ENCODE results near the gene CTSK. TPM values are rescaled to one million over a fixed set of nuclear protein-coding genes. Genes with fewer than 3 reads are reported as not detected.

CTSK gene
- total RNA-seq, 1 donor from 2014 or later: 1.7 TPM

- DNase-seq (ENCODE audit: low read depth): no peak
Observed at GRCh38 chr1:150760013-150760412, 48.0 kb downstream of the CTSK start.

GRCh38 chr1:150753416-150753815 lies 54.6 kb downstream of the CTSK start:
- no peak for DNase-seq (ENCODE audit: low read depth)

DNA sequence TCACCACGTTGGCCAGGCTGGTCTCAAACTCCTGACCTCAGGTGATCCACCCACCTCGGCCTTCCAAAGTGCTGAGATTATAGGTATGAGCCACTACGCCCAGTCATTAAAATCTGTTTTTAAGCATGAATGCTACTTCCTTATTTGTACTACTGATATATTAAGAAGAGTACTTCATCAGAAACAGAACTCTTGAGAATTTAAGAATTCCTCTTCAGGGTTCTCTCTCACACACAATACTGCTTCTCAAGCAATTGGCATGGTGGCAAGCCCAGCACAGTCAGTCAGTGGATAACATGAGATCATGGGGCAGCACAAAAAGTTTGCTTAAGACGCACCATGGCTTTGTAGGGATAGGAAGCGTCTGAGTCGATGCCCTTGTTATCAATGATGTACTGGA lies 56.6 kb downstream of the CTSK start:
- DNase-seq (ENCODE audit: low read depth): no peak

DNA sequence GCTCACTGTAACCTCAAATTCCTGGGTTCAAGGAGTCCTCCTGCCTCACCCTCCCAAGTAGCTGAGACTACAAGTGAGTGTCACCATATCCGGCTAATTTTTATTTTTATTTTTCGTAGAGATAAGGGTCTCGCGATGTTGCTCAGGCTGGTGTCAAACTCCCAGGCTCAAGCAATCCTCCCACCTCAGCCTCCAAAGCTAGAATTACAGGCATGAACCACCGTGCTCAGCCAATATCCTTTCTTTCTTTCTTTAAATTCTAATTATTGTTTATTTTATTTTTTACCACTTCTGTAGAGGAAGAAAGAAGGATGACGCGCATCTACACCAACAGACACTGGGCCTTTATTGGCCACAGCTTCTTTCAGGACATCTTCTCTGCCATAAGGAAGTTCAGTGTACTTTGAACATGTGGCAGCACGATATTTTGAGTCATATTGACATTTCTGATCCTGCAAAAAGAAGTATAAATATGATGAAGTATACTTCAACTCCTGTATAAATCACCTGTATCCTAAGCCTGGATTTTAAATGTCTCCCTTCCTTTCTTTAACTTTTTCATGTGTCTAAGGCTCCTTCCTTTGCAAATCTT lies 58.2 kb downstream of the CTSK start:
- DNase-seq (ENCODE audit: low read depth): no peak

DNA sequence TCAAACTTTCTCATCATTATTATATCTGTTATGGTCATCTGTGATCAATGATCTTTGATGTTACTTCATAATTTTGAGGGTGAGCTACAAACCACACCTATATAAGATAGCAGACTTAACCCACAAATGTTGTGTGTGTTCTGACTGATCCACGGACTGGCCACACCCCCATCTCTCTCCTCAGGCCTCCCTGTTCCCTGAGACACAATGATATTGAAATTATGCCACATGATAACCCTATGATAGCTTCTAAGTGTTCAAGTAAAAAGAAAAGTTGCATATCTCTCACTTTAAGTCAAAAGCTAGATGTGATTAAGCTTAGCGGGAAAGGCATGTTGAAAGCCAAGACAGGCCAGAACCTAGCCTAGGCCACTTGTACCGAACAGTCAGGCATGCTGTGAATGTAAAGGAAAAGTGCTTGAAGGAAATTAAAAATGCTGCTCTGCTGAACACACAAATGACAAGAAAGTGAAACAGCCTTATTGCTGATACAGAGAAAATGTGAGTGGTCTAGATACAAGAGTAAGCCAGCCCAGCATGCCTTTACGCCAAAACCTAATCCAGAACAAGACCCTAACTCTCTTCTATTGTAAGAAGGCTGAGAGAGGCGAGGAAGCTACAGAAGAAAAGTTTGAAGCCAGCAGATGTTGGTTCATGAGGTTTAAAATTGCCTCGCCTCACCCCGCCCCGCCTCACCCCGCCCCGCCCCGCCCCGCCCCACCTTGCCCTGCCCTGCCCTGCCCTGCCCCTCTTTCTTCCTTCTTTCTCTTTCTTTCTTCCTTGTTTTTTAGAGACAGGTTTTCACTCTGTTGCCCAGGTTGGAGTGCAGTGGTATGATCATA lies 59.0 kb downstream of the CTSK start:
- no peak for DNase-seq (ENCODE audit: low read depth)

Other genes starting within 250 kb of the CTSK start
- 250 and 364 TPM in 2 replicates for gene MCL1, start 228.7 kb downstream of the CTSK start, total RNA-seq
- gene ENSA, start 178.6 kb downstream of the CTSK start, total RNA-seq: 109 and 232 TPM in 2 replicates
- 13.4 and 28.2 TPM in 2 replicates for gene GOLPH3L, start 111.1 kb downstream of the CTSK start, total RNA-seq
- not detected in 2 replicates for gene HORMAD1, start 87.4 kb downstream of the CTSK start, total RNA-seq
- gene CTSS, start 42.5 kb downstream of the CTSK start, total RNA-seq: 39.5 and 77.3 TPM in 2 replicates
- gene ARNT, start 68.3 kb upstream of the CTSK start, total RNA-seq: 33.2 and 65.6 TPM in 2 replicates
- gene CTXND2, start 78.9 kb upstream of the CTSK start, total RNA-seq: not detected in 2 replicates
- gene SETDB1, start 118.1 kb upstream of the CTSK start, total RNA-seq: 33.0 and 51.1 TPM in 2 replicates
- 119 and 202 TPM in 2 replicates for gene CERS2, start 166.6 kb upstream of the CTSK start, total RNA-seq
- gene ANXA9, start 174.0 kb upstream of the CTSK start, total RNA-seq: 0.30 and 1.6 TPM in 2 replicates
- 35.4 and 47.7 TPM in 2 replicates for gene MINDY1, start 198.6 kb upstream of the CTSK start, total RNA-seq
- gene PRUNE1, start 200.2 kb upstream of the CTSK start, total RNA-seq: 12.5 and 21.6 TPM in 2 replicates
- 0.40 TPM in 1 of 2 replicates, not detected in the other for gene BNIPL, start 228.3 kb upstream of the CTSK start, total RNA-seq
- 0.52 and 1.1 TPM in 2 replicates for gene C1orf56, start 239.5 kb upstream of the CTSK start, total RNA-seq

Data from renal cortical epithelial cell (primary cell).